ENCODE data around the gene RPS19BP1.

DNA sequence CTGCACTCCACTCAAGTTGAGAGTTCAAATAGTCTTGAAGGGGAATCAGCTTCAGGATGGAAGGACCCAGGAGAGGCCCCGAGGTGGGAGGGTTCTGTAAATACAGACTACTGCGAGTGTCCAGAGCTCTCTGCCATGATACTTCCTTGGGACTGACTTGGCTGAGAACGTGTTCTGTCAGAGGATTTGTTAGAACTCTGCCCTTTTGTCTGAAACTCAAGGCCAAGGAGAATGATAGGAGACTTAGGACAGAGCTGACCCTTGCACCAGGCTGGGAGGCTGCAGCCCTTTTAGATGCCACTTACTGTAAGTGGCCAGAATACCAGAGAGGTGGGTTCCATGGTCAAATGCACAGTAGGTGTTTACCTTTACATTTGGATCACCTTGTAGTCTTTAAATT, 15.1 kb downstream of the RPS19BP1 start:
- TF ChIP-seq, protein P1, sequence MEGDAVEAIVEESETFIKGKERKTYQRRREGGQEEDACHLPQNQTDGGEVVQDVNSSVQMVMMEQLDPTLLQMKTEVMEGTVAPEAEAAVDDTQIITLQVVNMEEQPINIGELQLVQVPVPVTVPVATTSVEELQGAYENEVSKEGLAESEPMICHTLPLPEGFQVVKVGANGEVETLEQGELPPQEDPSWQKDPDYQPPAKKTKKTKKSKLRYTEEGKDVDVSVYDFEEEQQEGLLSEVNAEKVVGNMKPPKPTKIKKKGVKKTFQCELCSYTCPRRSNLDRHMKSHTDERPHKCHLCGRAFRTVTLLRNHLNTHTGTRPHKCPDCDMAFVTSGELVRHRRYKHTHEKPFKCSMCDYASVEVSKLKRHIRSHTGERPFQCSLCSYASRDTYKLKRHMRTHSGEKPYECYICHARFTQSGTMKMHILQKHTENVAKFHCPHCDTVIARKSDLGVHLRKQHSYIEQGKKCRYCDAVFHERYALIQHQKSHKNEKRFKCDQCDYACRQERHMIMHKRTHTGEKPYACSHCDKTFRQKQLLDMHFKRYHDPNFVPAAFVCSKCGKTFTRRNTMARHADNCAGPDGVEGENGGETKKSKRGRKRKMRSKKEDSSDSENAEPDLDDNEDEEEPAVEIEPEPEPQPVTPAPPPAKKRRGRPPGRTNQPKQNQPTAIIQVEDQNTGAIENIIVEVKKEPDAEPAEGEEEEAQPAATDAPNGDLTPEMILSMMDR (IDR thresholded peaks at IDR 0.05) = no peak
- TF ChIP-seq POLR2AphosphoS5 (IDR thresholded peaks at IDR 0.05; ENCODE audit: low read depth, low read length) (no peak), FOXJ3 (CRISPR knock-in tag; IDR thresholded peaks at IDR 0.05) (no peak), RAD21 (IDR thresholded peaks at IDR 0.05; ENCODE audit: low read length) (no peak), EZH2phosphoT487 (IDR thresholded peaks at IDR 0.05; ENCODE audit: borderline replicate concordance, low read depth) (no peak), FOXM1 (IDR thresholded peaks at IDR 0.05; ENCODE audit: low read depth) (no peak)

All from SK-N-SH (cell line).